HepG2 (cell line): ENCODE measurements around the gene CACNG8. TPM values are rescaled to one million over a fixed set of nuclear protein-coding genes. Genes with fewer than 3 reads are reported as not detected.
"Not testable (repeated sequence)": the region's sequence is repeated elsewhere in the genome, so short reads cannot be mapped to it uniquely, and the experiment has no call there.

ENCODE experiments used
- ATAC-seq: fragments of 200-7000 bp; cut with Tn5 transposase; 3 replicates; pipeline ENCODE4 v1.9.1; 2020; ENCODE audit warnings: mild to moderate bottlenecking, moderate library complexity
- BruUV-seq: library from RNA; stranded (reverse); fragments of 400-500 nt; replicated peaks from 2 replicates; lab custom pipeline; 2021; lab: Mats Ljungman, UMichigan
- CTCF ChIA-PET: fragments of 300-600 bp; formaldehyde crosslinking; extraction: SDS; loops from one replicate; lab custom pipeline; 2021; ENCODE audit warnings: low total read pairs, inconsistent platforms, low intra/inter-chr PET ratio; lab: Yijun Ruan, JAX
- POLR2A ChIA-PET: fragments of 350-600 bp; sonication (Branson Sonifier 250); formaldehyde crosslinking; loops from one replicate; lab custom pipeline; 2020; ENCODE audit warnings: antibody characterized with exemption, inconsistent platforms; lab: Yijun Ruan, JAX
- DNase-seq: peaks from one replicate; pipeline ENCODE4 v3.0.0-alpha.2; 2015; ENCODE audit warnings: low spot score
- FAIRE-seq: peaks from 3 replicates; lab custom pipeline; 2011; peaks lifted over from hg19 to GRCh38; lab: Jason Lieb, UNC
- H2AFZ ChIP-seq: one replicate; pipeline ENCODE4 v1.6.1; 2011; ENCODE audit warnings: low read length, inconsistent platforms
- H3K27ac ChIP-seq: fragments of 300-600 bp; 3 replicates; pipeline ENCODE4 v1.8.0; 2011; ENCODE audit warnings: mixed run types, mild to moderate bottlenecking, mixed read lengths, low read length, inconsistent platforms; ENCODE audit not compliant: insufficient read depth; ENCODE audit errors: extremely low read length
- H3K27me3 ChIP-seq, 2 experiments: fragments of 200-600 bp in 1 of 2; 2 replicates in 1 of 2; 3 replicates in 1 of 2; pipeline versions ENCODE4 v1.6.0 to v1.8.0; 2011; ENCODE audit warnings: low read length in 2 of 2, mild to moderate bottlenecking in 2 of 2, moderate library complexity in 2 of 2, inconsistent platforms in 1 of 2; ENCODE audit not compliant: insufficient read depth in 2 of 2, control insufficient read depth in 1 of 2
- H3K36me3 ChIP-seq, 2 experiments: fragments of 200-600 bp in 1 of 2; replicated peaks in 1 of 2; 2 replicates in 1 of 2; 3 replicates in 1 of 2; pipeline versions ENCODE4 v1.5.1 to v1.8.0; 2011; ENCODE audit warnings: low read length in 2 of 2, inconsistent platforms in 1 of 2; ENCODE audit not compliant: insufficient read depth in 2 of 2, control insufficient read depth in 1 of 2
- H3K4me1 ChIP-seq: 2 replicates; pipeline ENCODE4 v1.5.1; 2012; ENCODE audit warnings: low read length, inconsistent platforms; ENCODE audit not compliant: insufficient read depth
- H3K4me2 ChIP-seq: 2 replicates; pipeline ENCODE4 v1.6.0; 2011; ENCODE audit warnings: low read depth, low read length, inconsistent platforms
- H3K4me3 ChIP-seq, 3 experiments: fragments of 200-600 bp in 1 of 3; sonication (generic), shearing (Covaris generic) in 1 of 3; replicated peaks in 1 of 3; 2 replicates each; pipeline ENCODE4 v1.5.1; 2011 to 2016; ENCODE audit warnings: low read length in 3 of 3, inconsistent platforms in 2 of 3, low read depth in 2 of 3, mild to moderate bottlenecking in 2 of 3, control low read depth in 1 of 3, mixed read lengths in 1 of 3; ENCODE audit not compliant: insufficient read depth in 1 of 3
- H3K79me2 ChIP-seq: one replicate; pipeline ENCODE4 v1.6.1; 2011; ENCODE audit warnings: low read length, inconsistent platforms; ENCODE audit not compliant: insufficient read depth
- H3K9ac ChIP-seq: 2 replicates; pipeline ENCODE4 v1.6.0; 2011; ENCODE audit warnings: mild to moderate bottlenecking, low read depth, low read length, inconsistent platforms; ENCODE audit not compliant: insufficient read depth
- H3K9me3 ChIP-seq: 2 replicates; pipeline ENCODE4 v1.5.1; 2012; ENCODE audit warnings: mild to moderate bottlenecking, low read length
- H4K20me1 ChIP-seq: 2 replicates; pipeline ENCODE4 v1.6.0; 2011; ENCODE audit warnings: inconsistent platforms, mild to moderate bottlenecking, low read length, moderate library complexity; ENCODE audit not compliant: insufficient read depth
- HOXA7 ChIP-seq: sonication (generic); formaldehyde crosslinking; IDR thresholded peaks from 2 replicates; pipeline ENCODE4 v1.8.1; 2022; ENCODE audit warnings: mild to moderate bottlenecking, missing genetic modification reagents, moderate library complexity
- IRF2 ChIP-seq: IDR thresholded peaks from 2 replicates; pipeline ENCODE4 v1.6.1; 2018; ENCODE audit warnings: missing genetic modification reagents, missing compliant biosample characterization
- KDM6A ChIP-seq: IDR thresholded peaks from 2 replicates; pipeline ENCODE4 v1.6.1; 2016; ENCODE audit warnings: low read depth
- RBAK ChIP-seq: sonication (generic); formaldehyde crosslinking; IDR thresholded peaks from 2 replicates; pipeline ENCODE4 v1.5.1; 2020; ENCODE audit warnings: mild to moderate bottlenecking, missing genetic modification reagents
- SCMH1 ChIP-seq: sonication (generic); formaldehyde crosslinking; IDR thresholded peaks from 2 replicates; pipeline ENCODE4 v1.9.0; 2021; ENCODE audit warnings: missing genetic modification reagents, mild to moderate bottlenecking, borderline replicate concordance
- SRSF4 ChIP-seq: fragments of 200-400 bp; formaldehyde crosslinking; IDR thresholded peaks from one replicate; pipeline ENCODE4 v1.6.1; 2018; ENCODE audit warnings: mild to moderate bottlenecking, low read depth, low read length, moderate library complexity; ENCODE audit not compliant: poor library complexity, severe bottlenecking
- ZFP36 ChIP-seq: fragments of 150-350 bp; IDR thresholded peaks from 2 replicates; pipeline ENCODE4 v1.6.1; 2018; ENCODE audit warnings: borderline replicate concordance, low read length, low read depth; ENCODE audit not compliant: partially characterized antibody
- ZNF660 ChIP-seq: sonication (generic); formaldehyde crosslinking; IDR thresholded peaks from 2 replicates; pipeline ENCODE4 v1.5.1; 2020; ENCODE audit warnings: mild to moderate bottlenecking, low read depth, missing genetic modification reagents, borderline replicate concordance
- ZSCAN31 ChIP-seq: sonication (generic); formaldehyde crosslinking; IDR thresholded peaks from 2 replicates; pipeline ENCODE4 v1.5.0; 2020; ENCODE audit warnings: low read depth, mild to moderate bottlenecking, missing genetic modification reagents
- WGBS: methylation state at CpG from one replicate; pipeline ENCODE4 v1.1.6; 2017; ENCODE audit warnings: low lambda C conversion rate; 5-methylcytosine and 5-hydroxymethylcytosine counted together
- in situ Hi-C: cut with HindIII; loops from 2 replicates; pipeline ENCODE4 v1.10.0; 2017; ENCODE audit warnings: low pct_unique_long_range_greater_than_20kb; ENCODE audit not compliant: extremely low pct_ligation_motif_present
- intact Hi-C: fragments of 100-400 bp; cut with micrococcal nuclease; formaldehyde crosslinking; loops from one replicate; pipeline ENCODE4 v1.10.0; 2022; ENCODE audit not compliant: unreplicated experiment
- polyA plus RNA-seq, 8 experiments: library from polyadenylated mRNA; depleted of rRNA in 3 of 8; stranded (reverse) in 7 of 8; unstranded in 1 of 8; fragments of >200 nt; fragmentation: Illumina TruSeq in 4 of 8; extraction: Trizol in 4 of 8; gene quantifications; 2 replicates each; pipeline versions ENCODE4 v1.2.1 to v1.2.3, GENCODE V29; 2011 to 2016; ENCODE audit warnings: low read depth in 4 of 8, missing spikeins in 1 of 8, mixed read lengths in 1 of 8; ENCODE audit not compliant: insufficient read depth in 1 of 8
- total RNA-seq, 5 experiments: library from RNA; depleted of rRNA; stranded (reverse); fragments of >200 nt; fragmentation: Illumina TruSeq; extraction: Trizol; gene quantifications; 2 replicates each; pipeline ENCODE4 v1.2.3, GENCODE V29; 2016; ENCODE audit warnings: low read depth in 1 of 5

Gene CACNG8
- total and polyA plus RNA-seq, 2 of the 13 experiments (the other 11 are each of a cell fraction or from before 2014, with no cell fraction given): not detected

DNA sequence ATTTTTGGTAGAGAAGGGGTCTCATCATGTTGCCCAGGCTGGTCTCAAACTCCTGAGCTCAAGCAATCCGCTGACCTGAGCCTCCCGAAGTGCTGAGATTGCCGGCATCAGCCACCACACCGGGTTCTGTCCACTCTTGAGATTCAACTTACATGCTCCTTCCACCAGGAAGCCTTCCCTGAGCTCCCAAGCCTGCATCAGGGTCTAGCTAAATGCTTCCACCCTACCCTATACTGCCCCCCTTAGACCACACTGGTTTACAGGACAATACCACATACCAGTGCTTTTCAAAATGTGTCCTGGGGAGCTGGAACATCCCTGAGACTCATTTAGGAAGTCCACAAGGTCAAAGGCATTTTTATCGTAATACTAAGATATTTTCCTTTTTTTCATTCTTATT, 15.1 kb upstream of the CACNG8 start (continued):
- peak; percentile 14 for TF ChIP-seq ZFP36
- TF ChIP-seq ZSCAN31 (CRISPR knock-in tag): no peak
- TF ChIP-seq SRSF4: no peak
- TF ChIP-seq RBAK (CRISPR knock-in tag): no peak
- TF ChIP-seq SCMH1 (CRISPR knock-in tag): no peak
- TF ChIP-seq ZNF660: no peak
- TF ChIP-seq HOXA7: no peak
- TF ChIP-seq IRF2 (CRISPR knock-in tag): no peak
- no peak for TF ChIP-seq KDM6A

DNA sequence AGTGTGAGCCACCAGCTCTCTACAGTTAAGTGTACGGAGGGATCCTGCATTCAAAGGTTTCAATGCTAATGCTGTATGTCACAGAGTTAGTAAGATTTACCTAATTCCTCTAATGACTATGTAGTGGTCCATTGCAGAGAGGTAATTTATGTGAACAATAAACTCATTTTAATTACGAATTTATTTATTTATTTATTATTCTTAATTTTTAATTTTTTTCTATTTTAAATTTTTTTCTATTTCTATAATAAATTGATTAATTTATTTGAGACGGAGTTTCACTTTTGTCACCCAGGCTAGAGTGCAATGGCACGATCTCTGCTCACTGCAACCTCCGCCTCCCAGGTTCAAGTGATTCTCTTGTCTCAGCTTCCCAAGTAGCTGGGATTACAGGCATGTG, 14.1 kb upstream of the CACNG8 start:
- H3K79me2 ChIP-seq, H3K36me3 ChIP-seq, H2AFZ ChIP-seq, POLR2A ChIA-PET, CTCF ChIA-PET, H3K9ac ChIP-seq, H3K4me2 ChIP-seq, ATAC-seq, in situ Hi-C loops, intact Hi-C loops, DNase-seq, BruUV-seq, H3K4me3 ChIP-seq, H4K20me1 ChIP-seq, FAIRE-seq, H3K4me1 ChIP-seq, H3K9me3 ChIP-seq, H3K27ac ChIP-seq: not testable (repeated sequence)
- peaks cover 0 to 23% of the 10 kb centered on the region in 2 experiments; a peak in 2 of 5 replicates for H3K27me3 ChIP-seq
- 28% methylated on average over 5 of the region's 5 CpGs for WGBS
